ENCODE data around the gene TAS2R46.
"Not testable (repeated sequence)": the region's sequence is repeated elsewhere in the genome, so short reads cannot be mapped to it uniquely, and the experiment has no call there.

TAS2R46 gene
- 1.1 to 1.3 reads per million in 2 donors for total RNA-seq

- not testable (repeated sequence) for DNase-seq
Observed at GRCh38 chr12:11062194-11062593, at the start of gene TAS2R46. Gene TAS2R46 (minus strand): TSS chr12:11062294. CDS start chr12:11062294, 0 bp downstream.

GRCh38 chr12:11111213-11111612 lies 49.1 kb upstream of the TAS2R46 start:
- DNase-seq = not testable (repeated sequence)

- no peak for DNase-seq
Observed at GRCh38 chr12:11108862-11109261, 46.8 kb upstream of the TAS2R46 start.

DNA sequence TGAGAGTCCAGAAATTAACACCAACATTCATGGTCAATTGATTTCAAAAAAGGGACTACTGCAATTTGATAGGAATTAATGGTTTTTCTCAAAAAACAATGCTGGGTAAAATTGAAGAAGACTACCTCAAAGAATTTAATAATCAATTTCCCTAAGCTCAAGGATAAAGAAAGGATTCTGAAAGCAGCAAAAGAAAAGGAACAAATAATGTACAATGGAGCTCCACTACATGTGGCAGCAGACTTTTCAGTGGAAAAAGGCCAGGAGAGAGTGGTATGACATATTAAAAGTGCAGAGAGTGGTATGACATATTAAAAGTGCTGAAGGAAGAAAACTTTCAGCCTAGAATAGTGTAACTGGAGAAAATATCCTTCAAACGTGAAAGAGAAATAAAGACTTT lies 45.6 kb upstream of the TAS2R46 start:
- DNase-seq = no peak

- DNase-seq = no peak
Observed at GRCh38 chr12:11106288-11106687, 44.2 kb upstream of the TAS2R46 start.

GRCh38 chr12:11105546-11105945 lies 43.5 kb upstream of the TAS2R46 start:
- DNase-seq = no peak

- not testable (repeated sequence) for DNase-seq
Observed at GRCh38 chr12:11094910-11095309, 32.8 kb upstream of the TAS2R46 start.

- no peak for DNase-seq
Observed at GRCh38 chr12:11092128-11092527, 30.0 kb upstream of the TAS2R46 start, which contains the start of gene TAS2R43. Gene TAS2R43 (minus strand): TSS chr12:11092313. CDS start chr12:11092229, 84 bp downstream.

GRCh38 chr12:11089246-11089645 lies 27.2 kb upstream of the TAS2R46 start:
- no peak for DNase-seq

- DNase-seq = no peak
Observed at GRCh38 chr12:11085419-11085818, 23.3 kb upstream of the TAS2R46 start.

DNA sequence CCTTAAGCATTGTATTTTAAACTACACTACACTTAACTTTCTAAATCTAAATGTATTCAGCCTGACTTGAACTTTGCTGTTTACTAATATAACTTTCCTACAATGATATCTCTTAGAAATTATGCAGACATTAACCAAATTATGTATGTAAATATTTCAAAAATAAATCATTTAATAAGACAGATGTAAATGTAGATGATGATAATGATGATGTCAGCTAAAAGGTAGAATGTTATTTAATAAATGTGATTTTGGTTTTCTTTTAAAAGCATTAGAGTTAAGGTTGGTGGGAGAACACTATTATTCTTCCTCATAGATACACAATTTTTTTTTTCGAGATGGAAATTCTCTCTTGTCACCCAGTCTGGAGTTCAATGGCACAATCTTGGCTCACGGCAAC lies 19.9 kb upstream of the TAS2R46 start:
- DNase-seq = no peak

DNA sequence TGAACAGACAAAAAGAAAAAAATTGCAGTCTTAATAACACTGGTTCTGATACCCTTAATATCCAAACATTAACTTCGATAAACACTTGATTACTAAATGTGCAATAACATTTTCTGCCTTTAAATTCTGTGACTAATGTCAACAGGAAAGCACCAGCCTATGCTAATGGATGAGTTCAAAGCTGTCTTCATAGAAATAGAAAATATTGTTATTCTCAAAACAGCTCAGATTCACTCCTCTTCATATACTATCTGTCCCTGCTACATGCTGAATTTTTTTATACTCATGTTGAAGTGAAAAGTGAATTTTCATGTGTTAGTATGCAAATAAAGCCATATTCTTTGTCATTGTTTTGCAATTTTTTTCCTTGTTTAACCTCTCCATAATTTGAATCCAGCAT lies 16.2 kb upstream of the TAS2R46 start:
- no peak for DNase-seq

- DNase-seq = no peak
Observed at GRCh38 chr12:11075642-11076041, 13.5 kb upstream of the TAS2R46 start.

DNA sequence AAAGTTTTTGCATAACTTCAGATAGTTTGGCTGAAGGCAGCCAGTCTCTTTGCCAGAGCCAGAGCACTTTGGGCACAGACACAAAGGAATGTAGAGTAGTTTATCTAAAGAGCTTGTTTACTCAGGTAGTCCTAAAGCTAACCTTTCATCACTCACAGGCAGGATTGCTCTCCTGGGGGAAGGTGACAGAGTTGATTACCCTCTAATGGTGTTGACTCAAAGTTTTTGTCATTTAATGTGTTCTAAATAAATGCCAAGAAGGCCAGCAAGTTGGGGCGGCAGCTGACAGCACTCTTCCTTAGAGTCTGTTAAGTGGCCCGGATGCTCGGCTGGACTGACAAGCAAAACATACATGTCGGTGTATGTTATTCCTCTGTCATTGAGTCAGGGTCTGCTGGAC lies 9.3 kb upstream of the TAS2R46 start:
- no peak for DNase-seq

DNA sequence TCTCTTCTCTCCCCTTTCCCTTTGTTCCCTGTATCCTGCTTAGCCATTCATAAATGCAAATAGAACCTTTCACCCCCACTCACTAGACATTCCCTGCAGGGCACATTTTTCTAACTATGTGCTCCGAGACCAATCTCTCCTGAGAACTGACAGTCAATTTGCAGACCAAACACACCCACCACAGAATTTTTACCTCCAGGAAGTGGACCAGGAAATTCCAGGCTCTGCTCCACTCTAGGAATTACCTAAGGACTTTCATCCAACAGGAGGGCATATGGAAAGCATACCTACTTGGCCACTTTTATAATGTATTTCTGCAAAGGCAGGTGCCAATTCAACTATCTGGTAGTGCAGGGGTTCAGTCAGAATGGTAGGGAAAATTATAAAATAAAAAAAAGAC lies 8.9 kb upstream of the TAS2R46 start:
- DNase-seq = no peak

DNA sequence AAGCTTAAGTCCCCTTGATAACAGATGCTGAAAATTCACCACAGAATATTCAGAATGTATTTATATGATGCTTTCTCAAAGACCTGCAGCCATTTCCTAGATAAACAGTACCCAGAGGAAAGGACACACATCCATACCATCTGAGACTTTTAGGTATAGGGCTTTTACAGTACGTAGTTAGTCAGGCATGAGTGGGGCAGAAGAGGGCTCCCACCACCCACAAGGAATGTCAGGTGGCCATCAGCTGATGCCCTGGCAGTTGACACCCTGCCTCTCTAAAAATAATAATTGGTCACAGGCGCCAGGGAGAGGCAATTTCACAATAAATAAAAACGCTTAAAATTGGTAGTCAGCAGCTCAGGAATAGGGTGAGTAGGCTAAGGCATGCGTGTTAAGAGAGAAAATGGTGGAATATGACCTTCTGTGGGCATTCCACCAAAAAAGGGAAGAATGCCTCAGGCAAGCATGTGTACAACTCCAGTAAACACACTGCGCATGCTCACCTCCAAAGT lies 7.8 kb upstream of the TAS2R46 start:
- DNase-seq = no peak

- DNase-seq = no peak
Observed at GRCh38 chr12:11067514-11067913, 5.4 kb upstream of the TAS2R46 start.

DNA sequence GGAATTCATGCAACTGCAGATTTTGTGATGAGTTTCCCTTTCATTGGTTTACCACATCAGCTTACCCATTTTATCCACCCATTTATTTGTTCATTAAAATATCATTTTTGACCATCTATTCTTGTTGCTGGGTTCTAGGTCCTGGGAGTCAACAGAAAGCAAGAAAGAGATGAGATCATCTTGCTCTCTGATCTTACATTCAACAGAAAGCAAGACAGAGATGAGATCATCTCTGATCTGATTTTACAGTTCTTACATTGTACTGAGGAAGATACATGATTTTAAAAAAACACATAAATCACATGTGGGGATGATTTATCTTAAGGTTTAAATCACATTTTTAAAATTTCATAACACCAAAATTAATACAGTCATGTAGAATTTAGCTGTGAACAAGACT lies 2.3 kb downstream of the TAS2R46 start:
- no peak for DNase-seq

- DNase-seq = no peak
Observed at GRCh38 chr12:11059041-11059440, 3.1 kb downstream of the TAS2R46 start.

GRCh38 chr12:11055306-11055705 lies 6.8 kb downstream of the TAS2R46 start:
- no peak for DNase-seq

DNA sequence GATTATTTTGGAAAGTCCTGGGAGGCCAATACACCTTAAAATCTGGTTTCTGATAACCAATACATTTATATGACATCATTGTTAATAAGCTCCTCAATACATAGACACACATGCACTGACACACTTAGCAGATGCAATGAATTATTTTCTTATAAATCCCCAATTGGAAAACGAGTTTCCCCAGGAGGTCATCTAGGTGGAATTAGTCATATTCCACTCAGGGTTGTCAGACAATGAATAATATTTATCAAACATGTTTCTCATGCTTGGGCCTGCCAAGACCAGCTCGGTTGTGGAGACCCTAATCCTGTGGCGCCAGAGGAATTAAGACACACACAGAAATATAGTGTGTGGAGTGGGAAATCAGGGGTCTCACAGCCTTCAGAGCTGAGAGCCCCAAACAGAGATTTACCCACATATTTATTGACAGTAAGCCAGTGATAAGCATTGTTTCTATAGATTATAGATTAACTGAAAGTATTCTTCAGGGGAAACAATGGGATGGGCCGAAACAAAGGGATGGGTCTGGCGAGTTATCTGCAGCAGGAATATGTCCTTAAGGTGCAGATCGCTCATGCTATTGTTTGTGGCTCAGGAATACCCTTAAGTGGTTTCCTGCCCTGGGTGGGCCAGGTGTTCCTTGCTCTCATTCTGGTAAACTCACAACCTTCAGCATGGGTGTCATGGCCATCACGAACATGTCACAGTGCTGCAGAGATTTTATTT lies 12.1 kb downstream of the TAS2R46 start:
- not testable (repeated sequence) for DNase-seq

GRCh38 chr12:11041366-11041765 lies 20.7 kb downstream of the TAS2R46 start:
- not testable (repeated sequence) for DNase-seq

DNA sequence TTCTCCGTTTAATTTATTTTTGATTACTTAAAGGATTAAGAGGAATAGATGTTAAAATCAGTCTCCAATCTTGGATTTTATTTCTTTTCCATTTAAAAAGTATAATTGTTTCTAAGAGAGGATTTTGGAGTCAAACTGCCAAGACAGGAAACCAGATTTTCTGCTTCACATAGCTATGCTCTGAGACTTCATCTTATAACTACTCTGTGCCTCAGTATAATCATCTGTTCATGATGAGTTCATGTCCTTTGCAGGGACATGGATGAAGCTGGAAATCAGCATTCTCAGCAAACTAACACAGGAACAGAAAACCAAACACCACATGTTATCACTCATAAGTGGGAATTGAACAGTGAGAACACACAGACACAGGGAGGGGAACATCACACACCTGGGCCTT lies 21.9 kb downstream of the TAS2R46 start:
- DNase-seq = no peak

- no peak for DNase-seq
Observed at GRCh38 chr12:11039171-11039570, 22.9 kb downstream of the TAS2R46 start.

DNA sequence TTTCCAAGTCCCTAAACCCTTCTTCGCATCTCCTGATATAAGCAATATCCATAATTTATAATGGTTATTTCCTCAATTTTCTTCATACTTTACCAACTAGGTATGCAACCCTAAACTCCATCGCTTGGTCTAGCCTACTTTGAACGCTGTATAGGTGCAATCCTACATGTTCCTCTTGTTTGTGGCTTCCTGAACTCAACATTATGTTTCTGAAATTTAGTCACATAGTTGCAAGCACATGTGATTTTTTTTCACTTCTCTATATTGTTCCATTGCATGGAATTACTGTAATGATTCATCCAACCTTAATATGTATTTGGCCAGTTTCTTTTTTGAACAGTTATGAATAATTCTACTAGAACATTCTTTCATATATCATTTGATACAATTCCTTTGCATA lies 28.1 kb downstream of the TAS2R46 start:
- not testable (repeated sequence) for DNase-seq
